ENCODE measurements around the gene PTPRT. TPM values are rescaled to one million over a fixed set of nuclear protein-coding genes. Genes with fewer than 3 reads are reported as not detected.

The PTPRT gene
- total RNA-seq, 1 experiment from 2014 or later, result 0.13 TPM

DNA sequence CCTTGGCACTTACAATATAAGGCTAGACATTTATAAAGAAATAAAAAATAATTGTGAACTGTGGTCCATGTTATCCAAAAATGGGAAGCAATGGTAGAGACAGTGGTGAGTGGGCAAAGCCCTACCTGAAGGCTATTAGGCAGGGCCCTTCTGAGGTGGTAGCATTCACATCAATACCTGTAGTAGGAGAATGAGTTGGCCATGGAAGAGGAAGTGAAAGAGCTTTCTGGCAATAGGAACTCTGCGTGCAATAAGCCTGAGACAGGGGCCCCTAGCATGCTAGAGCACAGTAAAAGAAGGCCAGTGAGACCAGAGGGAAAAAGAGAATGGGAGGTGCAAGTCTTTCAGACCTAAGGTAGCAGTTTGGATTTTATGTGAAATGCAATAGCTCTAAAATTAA lies 754.5 kb downstream of the PTPRT start:
- no peak overlapping the region for H2AFZ ChIP-seq (ENCODE audit: low read length)
- H2BK15ac ChIP-seq (ENCODE audit: low read depth, low read length), result no peak overlapping the region
- no peak overlapping the region for H2BK120ac ChIP-seq (ENCODE audit: low read depth, low read length, poor library complexity, severe bottlenecking)
- no peak overlapping the region for H4K8ac ChIP-seq (replicated peaks; ENCODE audit: insufficient read length, low read depth, low read length)
- no peaks in the 10 kb centered on the region for H3K27me3 ChIP-seq (ENCODE audit: insufficient read depth, low read length)
- no peak overlapping the region for H3K27ac ChIP-seq (ENCODE audit: insufficient read length, low read depth, low read length)
- H4K91ac ChIP-seq (ENCODE audit: insufficient read length, low read depth, low read length), result no peak overlapping the region
- Mint-ChIP-seq H3K4me1 (no peaks in the 10 kb centered on the region), H3K27ac (no peak overlapping the region), H3K9me3 (no peaks in the 10 kb centered on the region), H3K36me3 (ENCODE audit: insufficient read depth in 1 of 3, low read depth in 3 of 3) (no peaks in the 10 kb centered on the region), H3K27me3 (ENCODE audit: low read depth) (no peaks in the 10 kb centered on the region; the same call in 1 of the 2 replicates), H3K4me3 (no peak overlapping the region)
- peaks cover 7% of the 10 kb centered on the region for H3K9me3 ChIP-seq (ENCODE audit: control insufficient read depth, low read depth, low read length)
- H3K23me2 ChIP-seq (ENCODE audit: insufficient read length, low read depth, low read length, poor library complexity, severe bottlenecking), result no peaks in the 10 kb centered on the region
- no peaks in the 10 kb centered on the region for H3K79me1 ChIP-seq (ENCODE audit: insufficient read depth, low read depth, low read length, poor library complexity, severe bottlenecking)
- no peak overlapping the region for H2BK12ac ChIP-seq (ENCODE audit: insufficient read length, low read depth, low read length)
- no peaks in the 10 kb centered on the region for H3K4me1 ChIP-seq (ENCODE audit: insufficient read depth, low read length)
- no peak overlapping the region for H3K18ac ChIP-seq (ENCODE audit: insufficient read length, low read depth, low read length)
- H3T11ph ChIP-seq (ENCODE audit: low read length), result no peak overlapping the region
- no peak overlapping the region for H3K9ac ChIP-seq (ENCODE audit: extremely low read depth, insufficient read length, low read length)
- H3K14ac ChIP-seq (ENCODE audit: insufficient read depth, low read length), result no peak overlapping the region
- H2BK5ac ChIP-seq (ENCODE audit: insufficient read length, low read length), result no peak overlapping the region
- no peak overlapping the region for H3K56ac ChIP-seq (ENCODE audit: insufficient read length, low read depth, low read length)
- no peak overlapping the region for H3K4me2 ChIP-seq (ENCODE audit: insufficient read depth, insufficient read length, low read length)
- H4K20me1 ChIP-seq (ENCODE audit: control insufficient read depth, insufficient read depth, insufficient read length), result no peaks in the 10 kb centered on the region
- H2BK20ac ChIP-seq (ENCODE audit: low read depth, low read length, poor library complexity, severe bottlenecking), result no peak overlapping the region
- no peak for TF ChIP-seq CTCF (conservative IDR thresholded peaks at IDR 0.05)
- H3K23ac ChIP-seq (ENCODE audit: insufficient read length, low read depth, low read length), result no peak overlapping the region
- no peak overlapping the region for H4K5ac ChIP-seq (ENCODE audit: insufficient read length, low read depth, low read length)
- no peak for DNase-seq
- WGBS (ENCODE audit: extremely low coverage, insufficient read length, low lambda C conversion rate), result no CpG with 5 or more reads among the region's 1 CpG
- no peak overlapping the region for H3K4ac ChIP-seq (ENCODE audit: low read depth, low read length)
- no peaks in the 10 kb centered on the region for H3K79me2 ChIP-seq (ENCODE audit: insufficient read depth, low read length)
- no peak overlapping the region for H2AK5ac ChIP-seq (ENCODE audit: insufficient read length, low read length)
